ENCODE results near the gene SLC2A11.

SLC2A11 gene

GRCh38 chr22:23832226-23833016 is 25.3 kb upstream of the SLC2A11 start:
- peaks cover 52% of the 10 kb centered on the region for H3K36me3 ChIP-seq (ENCODE audit: low read depth)
- no peak overlapping the region for H3K4me3 ChIP-seq (ENCODE audit: severe bottlenecking)
- H3K9me3 ChIP-seq (ENCODE audit: severe bottlenecking): no peaks in the 10 kb centered on the region
- no peak overlapping the region for H3K27ac ChIP-seq (ENCODE audit: poor library complexity, severe bottlenecking)
- H3K27me3 ChIP-seq (ENCODE audit: insufficient read depth, poor library complexity, severe bottlenecking): no peaks in the 10 kb centered on the region
- TF ChIP-seq CTCF (IDR thresholded peaks at IDR 0.05; ENCODE audit: poor library complexity, severe bottlenecking): no peak
- ATAC-seq (ENCODE audit: low read depth) (no peak), DNase-seq (ENCODE audit: low spot score) (peak; percentile 36)
- no peaks in the 10 kb centered on the region for H3K4me1 ChIP-seq (ENCODE audit: insufficient read depth, poor library complexity, severe bottlenecking)

- Histone ChIP-seq H3K27me3 (ENCODE audit: insufficient read depth, poor library complexity, severe bottlenecking) (no peaks in the 10 kb centered on the region), H3K4me3 (ENCODE audit: severe bottlenecking) (no peak overlapping the region), H3K27ac (ENCODE audit: poor library complexity, severe bottlenecking) (no peak overlapping the region), H3K36me3 (ENCODE audit: low read depth) (peaks cover 47% of the 10 kb centered on the region), H3K9me3 (ENCODE audit: severe bottlenecking) (no peaks in the 10 kb centered on the region), H3K4me1 (ENCODE audit: insufficient read depth, poor library complexity, severe bottlenecking) (no peaks in the 10 kb centered on the region)
- ATAC-seq (ENCODE audit: low read depth) (no peak), DNase-seq (ENCODE audit: low spot score) (peak; percentile 61)
- no peak for TF ChIP-seq CTCF (IDR thresholded peaks at IDR 0.05; ENCODE audit: poor library complexity, severe bottlenecking)
Observed at GRCh38 chr22:23833017-23833751, 24.5 kb upstream of the SLC2A11 start.

GRCh38 chr22:23833911-23834317 is 23.8 kb upstream of the SLC2A11 start:
- Histone ChIP-seq H3K9me3 (ENCODE audit: severe bottlenecking) (no peaks in the 10 kb centered on the region), H3K27me3 (ENCODE audit: insufficient read depth, poor library complexity, severe bottlenecking) (no peaks in the 10 kb centered on the region), H3K27ac (ENCODE audit: poor library complexity, severe bottlenecking) (no peak overlapping the region), H3K4me1 (ENCODE audit: insufficient read depth, poor library complexity, severe bottlenecking) (no peaks in the 10 kb centered on the region), H3K4me3 (ENCODE audit: severe bottlenecking) (no peak overlapping the region), H3K36me3 (ENCODE audit: low read depth) (peaks cover 40% of the 10 kb centered on the region)
- ATAC-seq (ENCODE audit: low read depth) (no peak), DNase-seq (ENCODE audit: low spot score) (peak; percentile 38)
- no peak for TF ChIP-seq CTCF (IDR thresholded peaks at IDR 0.05; ENCODE audit: poor library complexity, severe bottlenecking)

- no peaks in the 10 kb centered on the region for H3K27me3 ChIP-seq (ENCODE audit: insufficient read depth, poor library complexity, severe bottlenecking)
- no peak for TF ChIP-seq CTCF (IDR thresholded peaks at IDR 0.05; ENCODE audit: poor library complexity, severe bottlenecking)
- no peak overlapping the region for H3K27ac ChIP-seq (ENCODE audit: poor library complexity, severe bottlenecking)
- no peaks in the 10 kb centered on the region for H3K4me1 ChIP-seq (ENCODE audit: insufficient read depth, poor library complexity, severe bottlenecking)
- peaks cover 39% of the 10 kb centered on the region for H3K36me3 ChIP-seq (ENCODE audit: low read depth)
- DNase-seq (ENCODE audit: low spot score) (no peak), ATAC-seq (ENCODE audit: low read depth) (no peak)
- no peaks in the 10 kb centered on the region for H3K9me3 ChIP-seq (ENCODE audit: severe bottlenecking)
- no peak overlapping the region for H3K4me3 ChIP-seq (ENCODE audit: severe bottlenecking)
Observed at GRCh38 chr22:23834406-23834792, 23.3 kb upstream of the SLC2A11 start.
